GM18511 (cell line): ENCODE measurements around the gene RBP3.

Experiments
- ATAC-seq: cut with Tn5 transposase; IDR thresholded peaks from one replicate; pipeline ENCODE4 v1.9.1; 2021; ENCODE audit warnings: mild to moderate bottlenecking, moderate library complexity; ENCODE audit not compliant: unreplicated experiment

Gene RBP3

GRCh38 chr10:47348138-47348651 lies at the start of gene RBP3:
RBP3 (plus strand) TSS chr10:47348363; CDS start chr10:47348485, 122 bp downstream.
- ATAC-seq, result no peak

GRCh38 chr10:47298715-47299114 lies 49.4 kb upstream of the RBP3 start:
- ATAC-seq, result no peak

- ATAC-seq, result no peak
Observed at GRCh38 chr10:47299611-47300428, 48.3 kb upstream of the RBP3 start, which contains the start of gene GDF10. GDF10 (plus strand) TSS chr10:47300197; CDS start chr10:47300652, 455 bp downstream.

GRCh38 chr10:47300429-47300931 lies 47.7 kb upstream of the RBP3 start:
- no peak for ATAC-seq

- no peak for ATAC-seq
Observed at GRCh38 chr10:47301833-47302232, 46.3 kb upstream of the RBP3 start.

GRCh38 chr10:47303105-47303504 lies 45.1 kb upstream of the RBP3 start:
- no peak for ATAC-seq

GRCh38 chr10:47303866-47304265 lies 44.3 kb upstream of the RBP3 start:
- no peak for ATAC-seq

- ATAC-seq, result no peak
Observed at GRCh38 chr10:47305566-47305965, 42.6 kb upstream of the RBP3 start.

GRCh38 chr10:47306387-47307210 lies 41.6 kb upstream of the RBP3 start:
- no peak for ATAC-seq

GRCh38 chr10:47307381-47307780 lies 40.8 kb upstream of the RBP3 start:
- ATAC-seq, result no peak

- ATAC-seq, result no peak
Observed at GRCh38 chr10:47308775-47309174, 39.4 kb upstream of the RBP3 start.

GRCh38 chr10:47309408-47310089 lies 38.6 kb upstream of the RBP3 start:
- ATAC-seq, result no peak

- no peak for ATAC-seq
Observed at GRCh38 chr10:47310090-47310505, 38.1 kb upstream of the RBP3 start.

- ATAC-seq, result no peak
Observed at GRCh38 chr10:47311193-47311931, 36.8 kb upstream of the RBP3 start.

- ATAC-seq, result no peak
Observed at GRCh38 chr10:47311932-47312662, 36.1 kb upstream of the RBP3 start.

- ATAC-seq, result no peak
Observed at GRCh38 chr10:47312663-47312995, 35.5 kb upstream of the RBP3 start.

GRCh38 chr10:47314416-47314970 lies 33.7 kb upstream of the RBP3 start:
- ATAC-seq, result no peak

- no peak for ATAC-seq
Observed at GRCh38 chr10:47315421-47315820, 32.7 kb upstream of the RBP3 start.

GRCh38 chr10:47316131-47316530 lies 32.0 kb upstream of the RBP3 start:
- ATAC-seq, result no peak
